HCT116 (cell line): ENCODE results near the gene PMM1. TPM values are rescaled to one million over a fixed set of nuclear protein-coding genes. Genes with fewer than 3 reads are reported as not detected.

Experiments
- ATAC-seq: fragments of 200-7000 bp; cut with Tn5 transposase; 2 replicates; pipeline ENCODE4 v1.9.1; 2020; ENCODE audit warnings: mild to moderate bottlenecking, moderate library complexity
- BruUV-seq: library from RNA; stranded (reverse); fragments of 400-500 nt; replicated peaks from 2 replicates; lab custom pipeline; 2021; lab: Mats Ljungman, UMichigan
- CTCF ChIA-PET: fragments of 300-600 bp; sonication (Branson Sonifier 250); formaldehyde crosslinking; loops from one replicate; lab custom pipeline; 2021; ENCODE audit warnings: antibody characterized with exemption; lab: Charles Lee
- POLR2A ChIA-PET: fragments of 300-600, 350-600 bp; sonication (Branson Sonifier 250); formaldehyde crosslinking; loops from one replicate; lab custom pipeline; 2021; ENCODE audit warnings: antibody characterized with exemption; lab: Charles Lee
- RAD21 ChIA-PET, 2 experiments: fragments of 300-600 bp; sonication (Branson Sonifier 250); formaldehyde crosslinking; loops; one replicate each; lab custom pipeline; 2023; ENCODE audit warnings: low total read pairs in 2 of 2; ENCODE audit not compliant: uncharacterized antibody in 2 of 2, unreplicated experiment in 2 of 2, low non-redundant PET in 1 of 2; lab: Charles Lee
- DNase-seq: peaks from one replicate; pipeline ENCODE4 v3.0.0-alpha.2; 2010; ENCODE audit warnings: low read depth, low spot score
- H2AFZ ChIP-seq: fragments of 200-600 bp; shearing (Covaris generic), sonication (generic); 2 replicates; pipeline ENCODE4 v1.6.1; 2017; ENCODE audit warnings: low read depth, mixed run types, mixed read lengths, antibody characterized with exemption, low read length; ENCODE audit not compliant: poor library complexity, severe bottlenecking
- H3K27ac ChIP-seq: 2 replicates; pipeline ENCODE4 v1.5.1; 2012; ENCODE audit warnings: low read depth, low read length
- H3K27me3 ChIP-seq: fragments of 200-600 bp; sonication (generic); 2 replicates; pipeline ENCODE4 v1.6.1; 2016; ENCODE audit warnings: mixed run types, low read length, mixed read lengths; ENCODE audit not compliant: insufficient read depth
- H3K36me3 ChIP-seq, 2 experiments: fragments of 200-500 bp in 1 of 2; fragments of 200-600 bp in 1 of 2; sonication (Bioruptor generic) in 1 of 2; sonication (generic) in 1 of 2; 2 replicates each; pipeline versions ENCODE4 v1.5.1 to v1.6.1; 2014 to 2016; ENCODE audit warnings: low read length in 2 of 2, inconsistent platforms in 1 of 2, mixed read lengths in 1 of 2, mixed run types in 1 of 2; ENCODE audit not compliant: insufficient read depth in 2 of 2, control insufficient read depth in 1 of 2
- H3K4me1 ChIP-seq, 2 experiments: fragments of 200-600 bp in 1 of 2; sonication (generic) in 1 of 2; 2 replicates each; pipeline versions ENCODE4 v1.5.1 to v1.6.1; 2012 to 2017; ENCODE audit warnings: low read length in 2 of 2, inconsistent platforms in 1 of 2, mild to moderate bottlenecking in 1 of 2, mixed read lengths in 1 of 2, mixed run types in 1 of 2, moderate library complexity in 1 of 2; ENCODE audit not compliant: insufficient read depth in 2 of 2, control insufficient read depth in 1 of 2
- H3K4me2 ChIP-seq: fragments of 200-600 bp; sonication (generic); 2 replicates; pipeline ENCODE4 v1.6.1; 2017; ENCODE audit warnings: mixed run types, low read length, mixed read lengths
- H3K4me3 ChIP-seq, 2 experiments: fragments of 200-600 bp in 1 of 2; sonication (generic) in 1 of 2; replicated peaks in 1 of 2; 2 replicates each; pipeline ENCODE4 v1.5.1; 2011 to 2016; ENCODE audit warnings: low read length in 2 of 2, control low read depth in 1 of 2, low read depth in 1 of 2, mild to moderate bottlenecking in 1 of 2, mixed read lengths in 1 of 2, mixed run types in 1 of 2
- H3K79me2 ChIP-seq: fragments of 200-600 bp; sonication (generic); 2 replicates; pipeline ENCODE4 v1.6.1; 2017; ENCODE audit warnings: mild to moderate bottlenecking, mixed run types, low read length, moderate library complexity, mixed read lengths; ENCODE audit not compliant: insufficient read depth
- H3K9ac ChIP-seq: fragments of 200-600 bp; sonication (generic); 2 replicates; pipeline ENCODE4 v1.6.1; 2016; ENCODE audit warnings: low read length, mixed read lengths
- H3K9me2 ChIP-seq: fragments of 200-600 bp; sonication (generic), shearing (Covaris generic); 2 replicates; pipeline ENCODE4 v1.6.1; 2017; ENCODE audit warnings: mixed run types, mild to moderate bottlenecking, moderate library complexity; ENCODE audit not compliant: insufficient read depth
- H3K9me3 ChIP-seq, 2 experiments: fragments of 200-500 bp in 1 of 2; fragments of 200-600 bp in 1 of 2; sonication (Bioruptor generic) in 1 of 2; sonication (generic) in 1 of 2; 2 replicates each; pipeline ENCODE4 v1.6.1; 2014 to 2017; ENCODE audit warnings: low read length in 2 of 2, mixed read lengths in 2 of 2, inconsistent platforms in 1 of 2, low read depth in 1 of 2, mild to moderate bottlenecking in 1 of 2, mixed run types in 1 of 2, moderate library complexity in 1 of 2; ENCODE audit not compliant: control insufficient read depth in 1 of 2, insufficient read depth in 1 of 2
- H4K20me1 ChIP-seq: fragments of 200-600 bp; sonication (generic), shearing (Covaris generic); 2 replicates; pipeline ENCODE4 v1.6.1; 2017; ENCODE audit warnings: mixed run types, mild to moderate bottlenecking, moderate library complexity; ENCODE audit not compliant: insufficient read depth
- CEBPB ChIP-seq: IDR thresholded peaks from 2 replicates; pipeline ENCODE4 v1.6.1; 2012; ENCODE audit warnings: low read depth
- EZH2 ChIP-seq: fragments of 200-600 bp; sonication (generic); IDR thresholded peaks from 2 replicates; pipeline ENCODE4 v1.6.1; 2017; ENCODE audit warnings: antibody characterized with exemption, mixed run types
- FOSL1 ChIP-seq: IDR thresholded peaks from 2 replicates; pipeline ENCODE4 v1.6.1; 2012; ENCODE audit warnings: low read depth
- SIN3A ChIP-seq: IDR thresholded peaks from 2 replicates; pipeline ENCODE4 v1.6.1; 2012; ENCODE audit warnings: low read depth
- SRF ChIP-seq: IDR thresholded peaks from 2 replicates; pipeline ENCODE4 v1.6.1; 2012; ENCODE audit warnings: low read depth
- YY1 ChIP-seq: IDR thresholded peaks from 2 replicates; pipeline ENCODE4 v1.6.1; 2011; ENCODE audit warnings: low read length, low read depth, moderate library complexity, mild to moderate bottlenecking; ENCODE audit not compliant: insufficient replicate concordance; ENCODE audit errors: extremely low read depth
- ZFX ChIP-seq: fragments of 450-650 bp; IDR thresholded peaks from 2 replicates; pipeline ENCODE4 v1.6.1; 2017
- intact Hi-C: fragments of 100-400 bp; cut with micrococcal nuclease; formaldehyde crosslinking; loops from 2 replicates; pipeline ENCODE4 v1.10.0; 2022
- total RNA-seq: library from RNA; stranded (reverse); gene quantifications from one replicate; pipeline ENCODE4 v1.2.1, GENCODE V29; 2021; ENCODE audit not compliant: unreplicated experiment
- TF ChIP-seq, protein P1 (sequence below), 3 experiments: fragments of 200-600 bp in 1 of 3; sonication (generic) in 1 of 3; IDR thresholded peaks in 2 of 3; conservative IDR thresholded peaks in 1 of 3; 2 replicates each; pipeline ENCODE4 v1.5.1; 2012 to 2017; ENCODE audit warnings: low read depth in 2 of 3, low read length in 2 of 3, antibody characterized with exemption in 1 of 3, borderline replicate concordance in 1 of 3, control low read depth in 1 of 3, mild to moderate bottlenecking in 1 of 3, mixed read lengths in 1 of 3, mixed run types in 1 of 3, moderate library complexity in 1 of 3; ENCODE audit not compliant: insufficient read depth in 1 of 3
- TF ChIP-seq, protein P2 (sequence below): IDR thresholded peaks from 2 replicates; pipeline ENCODE4 v1.6.1; 2012; ENCODE audit warnings: low read depth

PMM1 gene
- total RNA-seq, 1 experiment from 2014 or later: 31.7 TPM

DNA sequence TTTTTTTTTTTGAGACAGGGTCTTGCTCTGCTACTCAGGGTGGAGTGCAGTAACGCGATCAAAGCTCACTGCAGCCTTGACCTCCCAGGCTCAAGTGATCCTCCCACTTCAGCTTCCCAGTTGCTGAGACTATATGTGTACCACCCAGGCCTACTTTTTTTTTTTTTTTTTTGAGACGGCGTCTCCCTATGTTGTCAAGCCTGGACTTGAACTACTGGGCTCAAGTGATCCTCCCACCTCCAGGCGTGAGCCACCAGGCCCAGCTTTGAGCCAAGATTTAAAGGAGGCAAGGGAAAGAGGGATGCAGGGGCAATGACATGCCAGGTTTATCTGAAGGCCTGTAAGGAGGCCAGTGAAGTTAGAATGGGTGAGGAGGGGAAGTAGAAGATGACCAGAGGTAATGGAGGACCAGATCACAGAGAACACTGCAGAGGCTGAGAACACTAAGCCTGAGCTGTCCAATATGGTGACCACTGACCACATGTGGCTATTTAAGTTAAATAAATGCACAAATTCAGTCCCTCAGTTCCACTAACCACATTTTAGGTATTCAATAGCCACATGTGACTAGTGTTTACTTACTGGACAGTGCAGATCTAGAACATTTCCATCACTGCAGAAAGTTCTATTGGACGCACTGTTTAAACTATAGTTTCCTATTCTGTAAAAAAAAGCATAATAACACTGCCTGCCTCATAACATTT lies 23.1 kb upstream of the PMM1 start:
- no peaks in the 10 kb centered on the region for H3K9me2 ChIP-seq
- intact Hi-C loops: no loop called here
- H4K20me1 ChIP-seq: no peaks in the 10 kb centered on the region
- no peaks in the 10 kb centered on the region for H3K4me1 ChIP-seq
- H3K27ac ChIP-seq: no peak overlapping the region
- H3K9ac ChIP-seq: no peak overlapping the region
- ATAC-seq (no peak), DNase-seq (no peak)
- TF ChIP-seq FOSL1: no peak
- TF ChIP-seq, protein P1, sequence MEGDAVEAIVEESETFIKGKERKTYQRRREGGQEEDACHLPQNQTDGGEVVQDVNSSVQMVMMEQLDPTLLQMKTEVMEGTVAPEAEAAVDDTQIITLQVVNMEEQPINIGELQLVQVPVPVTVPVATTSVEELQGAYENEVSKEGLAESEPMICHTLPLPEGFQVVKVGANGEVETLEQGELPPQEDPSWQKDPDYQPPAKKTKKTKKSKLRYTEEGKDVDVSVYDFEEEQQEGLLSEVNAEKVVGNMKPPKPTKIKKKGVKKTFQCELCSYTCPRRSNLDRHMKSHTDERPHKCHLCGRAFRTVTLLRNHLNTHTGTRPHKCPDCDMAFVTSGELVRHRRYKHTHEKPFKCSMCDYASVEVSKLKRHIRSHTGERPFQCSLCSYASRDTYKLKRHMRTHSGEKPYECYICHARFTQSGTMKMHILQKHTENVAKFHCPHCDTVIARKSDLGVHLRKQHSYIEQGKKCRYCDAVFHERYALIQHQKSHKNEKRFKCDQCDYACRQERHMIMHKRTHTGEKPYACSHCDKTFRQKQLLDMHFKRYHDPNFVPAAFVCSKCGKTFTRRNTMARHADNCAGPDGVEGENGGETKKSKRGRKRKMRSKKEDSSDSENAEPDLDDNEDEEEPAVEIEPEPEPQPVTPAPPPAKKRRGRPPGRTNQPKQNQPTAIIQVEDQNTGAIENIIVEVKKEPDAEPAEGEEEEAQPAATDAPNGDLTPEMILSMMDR (IDR thresholded peaks at IDR 0.05 in 2 of 3, conservative IDR thresholded peaks at IDR 0.05 in 1 of 3; ENCODE audit: borderline replicate concordance in 1 of 3, insufficient read depth in 1 of 3, low read depth in 2 of 3, low read length in 2 of 3): no peak
- no peak for TF ChIP-seq SRF
- TF ChIP-seq SIN3A: no peak
- no peak for TF ChIP-seq EZH2
- TF ChIP-seq ZFX: no peak
- no peak for TF ChIP-seq YY1
- ChIA-PET POLR2A (interaction anchor here (1.3 to 1.9 kb wide), 2 partner anchors 8 to 23 kb away, joined by 4 to 10 read pairs; partner anchors contain the start of genes DESI1, PMM1 and XRCC6), RAD21 (no interaction called here), CTCF (no interaction called here)
- H3K9me3 ChIP-seq: no peaks in the 10 kb centered on the region
- no peak overlapping the region for H2AFZ ChIP-seq
- no TSS peak for BruUV-seq
- peaks cover 44% of the 10 kb centered on the region for H3K79me2 ChIP-seq
- no peaks in the 10 kb centered on the region for H3K27me3 ChIP-seq
- peaks cover 0 to 7% of the 10 kb centered on the region in 2 experiments; a peak in 1 of 4 replicates for H3K36me3 ChIP-seq
- H3K4me2 ChIP-seq: no peak overlapping the region
- H3K4me3 ChIP-seq: no peak overlapping the region

DNA sequence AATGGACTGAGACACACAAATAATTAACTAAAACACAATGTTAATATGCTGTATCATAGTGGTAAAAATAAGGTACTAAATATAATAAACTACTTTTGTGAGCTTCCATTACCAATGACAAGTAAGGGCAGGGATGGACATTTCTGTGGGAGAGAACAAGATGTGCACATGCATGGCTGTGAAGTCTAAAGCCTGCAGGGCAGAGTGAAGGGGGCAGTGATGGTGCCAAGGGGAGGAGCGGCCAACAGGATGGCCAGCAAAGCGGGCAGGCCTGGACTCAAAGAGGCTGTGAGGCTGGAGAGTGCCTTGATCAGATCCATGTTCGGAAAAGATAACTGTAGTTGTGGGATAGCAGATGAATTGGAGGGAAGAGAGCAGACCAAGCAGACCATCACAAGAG lies 18.7 kb upstream of the PMM1 start:
- Histone ChIP-seq H3K9me3 (no peaks in the 10 kb centered on the region), H4K20me1 (no peaks in the 10 kb centered on the region), H3K4me2 (no peak overlapping the region), H3K9me2 (no peaks in the 10 kb centered on the region), H3K27me3 (no peaks in the 10 kb centered on the region), H3K4me3 (no peak overlapping the region), H3K79me2 (peaks cover 12% of the 10 kb centered on the region), H3K9ac (no peak overlapping the region), H3K36me3 (peaks cover 7 to 14% of the 10 kb centered on the region in 2 experiments; a peak in 2 of 4 replicates), H3K27ac (no peak overlapping the region), H3K4me1 (no peaks in the 10 kb centered on the region), H2AFZ (no peak overlapping the region)
- intact Hi-C loops: no loop called here
- ChIA-PET RAD21 (no interaction called here), POLR2A (no interaction called here), CTCF (no interaction called here)
- BruUV-seq: no TSS peak
- DNase-seq (no peak), ATAC-seq (no peak)
- no peak for TF ChIP-seq CEBPB
- TF ChIP-seq, protein P2, sequence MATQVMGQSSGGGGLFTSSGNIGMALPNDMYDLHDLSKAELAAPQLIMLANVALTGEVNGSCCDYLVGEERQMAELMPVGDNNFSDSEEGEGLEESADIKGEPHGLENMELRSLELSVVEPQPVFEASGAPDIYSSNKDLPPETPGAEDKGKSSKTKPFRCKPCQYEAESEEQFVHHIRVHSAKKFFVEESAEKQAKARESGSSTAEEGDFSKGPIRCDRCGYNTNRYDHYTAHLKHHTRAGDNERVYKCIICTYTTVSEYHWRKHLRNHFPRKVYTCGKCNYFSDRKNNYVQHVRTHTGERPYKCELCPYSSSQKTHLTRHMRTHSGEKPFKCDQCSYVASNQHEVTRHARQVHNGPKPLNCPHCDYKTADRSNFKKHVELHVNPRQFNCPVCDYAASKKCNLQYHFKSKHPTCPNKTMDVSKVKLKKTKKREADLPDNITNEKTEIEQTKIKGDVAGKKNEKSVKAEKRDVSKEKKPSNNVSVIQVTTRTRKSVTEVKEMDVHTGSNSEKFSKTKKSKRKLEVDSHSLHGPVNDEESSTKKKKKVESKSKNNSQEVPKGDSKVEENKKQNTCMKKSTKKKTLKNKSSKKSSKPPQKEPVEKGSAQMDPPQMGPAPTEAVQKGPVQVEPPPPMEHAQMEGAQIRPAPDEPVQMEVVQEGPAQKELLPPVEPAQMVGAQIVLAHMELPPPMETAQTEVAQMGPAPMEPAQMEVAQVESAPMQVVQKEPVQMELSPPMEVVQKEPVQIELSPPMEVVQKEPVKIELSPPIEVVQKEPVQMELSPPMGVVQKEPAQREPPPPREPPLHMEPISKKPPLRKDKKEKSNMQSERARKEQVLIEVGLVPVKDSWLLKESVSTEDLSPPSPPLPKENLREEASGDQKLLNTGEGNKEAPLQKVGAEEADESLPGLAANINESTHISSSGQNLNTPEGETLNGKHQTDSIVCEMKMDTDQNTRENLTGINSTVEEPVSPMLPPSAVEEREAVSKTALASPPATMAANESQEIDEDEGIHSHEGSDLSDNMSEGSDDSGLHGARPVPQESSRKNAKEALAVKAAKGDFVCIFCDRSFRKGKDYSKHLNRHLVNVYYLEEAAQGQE: no peak
